HG03103 (cell line): ENCODE results near the gene CACNB2.

ENCODE experiments used
- ATAC-seq: cut with Tn5 transposase; IDR thresholded peaks from one replicate; pipeline ENCODE4 v1.9.1; 2021; ENCODE audit warnings: low read depth; ENCODE audit not compliant: unreplicated experiment

Gene CACNB2

DNA sequence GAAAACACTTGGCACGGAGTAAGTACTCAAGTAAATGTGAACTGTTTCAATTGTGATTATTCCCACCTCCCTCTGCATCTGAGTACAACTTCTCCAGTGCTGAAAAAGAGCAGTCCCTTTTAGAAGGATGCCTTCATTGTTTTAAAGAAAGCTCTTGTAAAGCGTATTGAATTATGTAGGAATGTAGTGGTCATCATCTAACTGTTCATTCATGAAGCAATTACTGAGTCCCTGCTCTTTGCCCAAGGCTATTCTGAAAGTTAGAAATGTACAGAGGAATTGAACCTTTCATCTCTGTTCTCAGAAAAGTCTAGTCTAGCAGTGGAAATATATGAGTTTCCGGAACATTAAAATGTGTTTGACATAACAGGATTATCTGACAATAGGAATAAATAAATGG, 127.8 kb downstream of the CACNB2 start:
- no peak for ATAC-seq

DNA sequence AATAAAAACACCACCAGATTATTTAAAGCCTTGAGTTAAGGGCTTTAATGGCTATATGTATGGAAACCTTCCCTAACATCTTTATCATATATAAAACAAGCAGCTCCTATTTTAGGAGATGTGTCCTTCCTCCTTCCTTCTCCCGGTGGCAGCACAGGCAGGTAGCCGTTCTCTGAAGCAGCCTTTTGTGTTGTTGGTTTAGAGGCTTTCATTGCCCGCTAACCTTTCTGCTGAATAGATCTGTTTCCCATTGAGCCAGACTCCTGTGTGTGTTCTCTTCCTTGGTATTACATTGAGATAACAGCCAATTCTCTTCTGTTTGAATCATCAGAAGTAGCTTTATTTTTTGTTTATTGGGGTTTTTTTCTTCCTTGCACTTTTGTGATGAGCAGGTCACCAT, 131.3 kb downstream of the CACNB2 start:
- ATAC-seq: no peak

DNA sequence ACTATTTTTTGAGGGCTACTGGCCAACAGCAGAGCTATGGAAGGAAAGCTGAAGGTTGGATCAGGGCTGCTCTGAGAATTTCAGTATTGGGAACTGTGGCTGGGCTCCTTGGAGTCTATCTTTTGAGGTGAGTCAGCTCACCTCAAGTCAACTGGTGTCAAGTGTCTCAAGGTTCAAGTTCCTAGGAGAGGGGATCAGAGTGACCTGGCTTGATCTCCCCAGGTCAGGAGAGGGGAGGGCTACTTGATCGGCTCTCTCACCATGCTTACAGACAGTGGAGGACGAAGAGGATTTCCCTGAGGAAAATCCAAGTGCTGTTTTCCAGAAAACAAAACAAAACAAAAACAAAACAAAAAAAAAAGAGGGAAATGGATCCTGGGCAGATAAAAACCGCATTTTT, 132.8 kb downstream of the CACNB2 start:
- ATAC-seq: no peak

DNA sequence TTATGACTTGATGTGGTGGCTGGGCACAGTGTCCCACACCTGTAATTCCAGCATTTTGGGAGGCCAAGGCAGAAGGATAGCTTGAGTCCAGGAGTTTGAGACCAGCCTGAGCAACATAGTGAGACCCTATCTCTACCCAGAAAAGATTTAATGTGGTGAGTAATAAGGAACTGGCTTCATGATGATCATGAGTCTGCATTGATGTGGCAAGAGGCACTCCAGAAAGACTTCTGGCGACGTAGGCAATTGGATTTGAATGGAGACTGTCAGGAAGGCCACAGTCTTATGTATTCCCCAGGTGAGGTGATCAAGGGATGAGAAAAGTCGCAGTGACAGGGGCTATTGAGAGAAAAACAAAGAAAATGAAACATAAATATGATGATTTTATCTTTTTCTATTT, 138.0 kb downstream of the CACNB2 start:
- no peak for ATAC-seq

DNA sequence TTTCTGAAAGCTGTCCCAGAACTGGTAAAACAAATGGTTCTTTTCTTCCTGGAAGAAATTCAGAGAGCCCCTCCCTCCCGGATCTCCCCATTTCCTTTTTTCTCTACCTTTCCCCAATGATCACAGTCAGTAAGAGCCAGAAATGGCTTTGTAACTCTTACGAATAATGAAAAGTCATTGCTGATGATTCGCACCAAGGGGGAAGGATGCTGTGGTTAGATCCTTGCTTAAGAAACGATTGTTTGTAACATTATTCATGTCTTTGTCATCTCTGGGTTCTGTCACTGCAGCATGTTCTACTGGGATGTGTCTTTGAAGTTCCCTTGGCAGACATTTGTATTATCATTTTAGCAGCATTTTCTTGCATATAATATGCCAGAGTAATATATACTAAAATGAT, 138.9 kb downstream of the CACNB2 start:
- ATAC-seq: no peak

DNA sequence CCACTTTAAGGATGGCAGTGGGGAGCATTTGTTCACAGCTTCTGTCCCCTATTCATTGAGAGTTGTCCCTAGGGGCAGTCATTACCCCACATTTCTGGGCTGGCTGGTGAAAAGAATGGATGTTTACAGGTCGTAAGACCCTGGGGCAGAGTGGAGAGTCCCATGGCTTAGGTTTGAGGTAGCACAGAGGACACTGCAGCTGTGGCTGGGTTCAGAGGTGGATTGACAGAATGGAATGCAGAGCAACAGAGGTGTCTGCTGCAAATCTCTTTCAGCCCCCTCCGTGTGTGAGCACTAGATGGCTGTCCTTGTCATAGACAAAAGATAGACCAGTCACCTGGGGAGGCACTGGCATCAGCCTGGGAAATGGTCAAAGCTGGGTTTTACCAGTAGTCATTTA, 141.9 kb downstream of the CACNB2 start:
- ATAC-seq: no peak

DNA sequence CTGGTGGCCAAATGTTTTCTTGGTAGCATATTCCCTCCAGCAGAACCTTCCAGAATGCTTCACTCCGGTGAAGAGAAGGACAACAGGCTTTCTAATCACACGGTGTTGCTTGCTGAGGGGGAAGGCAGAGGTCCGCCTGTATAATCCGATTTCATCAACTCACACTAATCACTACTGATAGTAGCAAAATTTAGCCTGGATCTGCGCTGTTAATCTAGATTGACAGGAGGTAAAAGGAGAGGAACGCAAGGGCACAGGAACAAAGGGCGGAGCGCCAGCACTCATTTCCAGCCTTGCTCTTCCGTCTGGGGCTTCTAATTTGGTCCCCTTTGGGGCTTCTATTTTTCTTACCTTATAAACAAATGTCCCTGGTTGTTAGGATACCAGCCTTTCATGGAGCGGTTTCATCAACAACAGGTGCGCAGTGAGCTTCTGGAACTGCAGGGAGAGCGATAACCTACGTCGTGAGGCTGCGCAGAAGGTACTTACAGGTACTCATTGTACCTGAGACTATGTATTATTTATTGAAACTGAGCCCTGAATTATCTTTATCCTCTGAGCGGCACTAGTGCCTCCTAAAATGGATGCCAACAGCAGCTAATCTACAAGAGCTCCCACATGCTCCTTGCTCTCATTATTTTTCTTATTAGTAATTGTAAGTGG, 150.6 kb downstream of the CACNB2 start:
- no peak for ATAC-seq

DNA sequence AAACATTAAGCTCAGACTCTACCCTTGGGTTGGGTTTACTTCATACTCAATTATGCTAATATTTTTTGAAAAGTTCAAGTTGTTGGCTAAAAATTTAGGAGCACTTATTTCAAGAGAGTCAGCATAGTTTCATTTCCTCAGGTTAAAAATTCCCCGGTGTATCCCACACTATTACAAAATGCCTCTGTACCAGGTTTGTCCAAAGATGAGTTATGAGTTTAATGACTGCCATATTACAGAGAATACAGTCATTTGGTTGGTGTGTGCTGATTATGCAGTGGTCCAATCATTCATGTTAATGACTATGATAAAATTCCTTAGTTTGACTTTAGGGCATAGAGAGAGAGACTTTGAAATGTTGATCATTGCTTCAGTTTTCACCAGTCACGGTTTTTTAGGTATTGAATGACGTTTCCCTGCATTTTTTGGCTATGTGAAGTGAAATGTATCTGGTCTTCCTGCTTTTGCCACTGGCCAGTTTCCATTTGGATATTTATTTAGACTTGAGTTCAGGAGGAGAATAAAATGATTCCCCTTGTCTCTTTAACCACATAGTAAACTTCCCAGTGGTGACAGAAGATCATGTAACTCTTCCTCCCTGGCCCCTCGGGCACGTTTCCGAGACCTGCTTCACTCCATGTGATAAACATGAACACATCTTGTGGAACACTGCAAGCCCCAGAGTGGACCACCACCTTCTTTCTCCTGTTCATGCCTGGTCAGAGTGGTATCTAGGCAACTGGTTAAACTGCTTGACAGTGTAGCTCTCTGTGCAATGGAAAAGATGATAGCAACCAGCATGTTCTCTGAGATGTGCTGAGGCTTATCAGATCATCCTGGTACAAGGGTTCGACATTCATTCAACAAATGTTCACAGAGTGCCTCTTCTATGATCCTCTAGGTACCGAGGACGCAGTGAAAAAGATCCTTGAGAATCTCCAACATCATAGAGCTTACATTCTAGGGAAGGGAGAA, 153.6 kb downstream of the CACNB2 start:
- ATAC-seq: no peak

DNA sequence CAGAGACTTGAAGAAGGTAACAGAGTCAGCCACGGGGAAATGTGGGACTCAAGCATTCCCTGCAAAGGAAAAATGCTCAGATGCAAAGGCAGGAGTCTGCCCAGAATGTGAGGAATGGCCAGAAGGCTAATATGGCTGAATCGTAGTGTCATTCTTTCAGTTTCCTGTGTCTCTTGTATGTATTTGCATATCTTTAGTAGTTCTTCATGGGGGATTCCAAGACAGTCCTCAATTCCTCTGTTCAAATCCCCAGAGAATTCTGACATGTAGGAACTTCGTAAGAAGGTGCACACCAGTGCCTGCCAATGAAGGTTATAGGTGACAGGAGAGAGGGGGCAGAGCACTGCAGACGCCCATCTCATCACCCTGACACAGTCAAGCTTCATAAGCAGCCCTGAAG, 154.4 kb downstream of the CACNB2 start:
- no peak for ATAC-seq

DNA sequence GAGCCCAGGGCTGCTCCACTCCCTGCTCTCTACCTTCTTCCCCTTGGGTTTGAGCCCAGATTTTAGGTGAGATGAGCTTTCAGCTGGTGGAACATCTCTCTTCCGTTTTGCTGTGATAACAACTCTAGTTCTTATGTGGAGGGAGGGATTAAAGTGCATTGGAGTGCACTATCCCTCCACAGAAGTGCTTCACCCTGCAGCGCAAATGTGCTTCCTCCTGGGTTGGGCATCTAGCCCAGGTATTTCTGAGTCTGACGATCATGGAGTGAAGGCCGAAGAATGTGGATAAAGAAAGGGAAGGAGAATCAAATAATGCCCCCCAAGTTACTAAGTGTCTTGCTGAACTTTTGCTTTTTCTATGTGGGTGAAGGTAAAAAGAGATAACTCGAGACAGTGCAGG, 157.4 kb downstream of the CACNB2 start:
- no peak for ATAC-seq

DNA sequence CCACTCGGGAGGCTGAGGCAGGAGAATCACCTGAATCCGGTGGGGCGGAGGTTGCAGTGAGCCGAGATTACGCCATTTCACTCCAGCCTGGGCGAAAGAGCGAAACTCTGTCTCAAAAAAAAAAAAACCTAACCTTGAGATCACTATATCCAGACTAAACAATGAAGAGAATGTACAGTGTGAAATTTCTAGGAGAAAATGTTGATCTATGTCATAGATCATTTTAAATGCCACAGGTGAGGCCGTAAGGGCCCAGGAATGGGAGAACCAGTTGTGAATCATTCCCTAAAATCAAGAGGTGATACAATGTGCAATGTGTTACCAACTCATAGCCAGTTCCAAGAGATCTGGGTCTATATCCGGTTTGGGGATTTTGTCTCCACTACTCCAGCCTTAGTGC, 158.0 kb downstream of the CACNB2 start:
- no peak for ATAC-seq

DNA sequence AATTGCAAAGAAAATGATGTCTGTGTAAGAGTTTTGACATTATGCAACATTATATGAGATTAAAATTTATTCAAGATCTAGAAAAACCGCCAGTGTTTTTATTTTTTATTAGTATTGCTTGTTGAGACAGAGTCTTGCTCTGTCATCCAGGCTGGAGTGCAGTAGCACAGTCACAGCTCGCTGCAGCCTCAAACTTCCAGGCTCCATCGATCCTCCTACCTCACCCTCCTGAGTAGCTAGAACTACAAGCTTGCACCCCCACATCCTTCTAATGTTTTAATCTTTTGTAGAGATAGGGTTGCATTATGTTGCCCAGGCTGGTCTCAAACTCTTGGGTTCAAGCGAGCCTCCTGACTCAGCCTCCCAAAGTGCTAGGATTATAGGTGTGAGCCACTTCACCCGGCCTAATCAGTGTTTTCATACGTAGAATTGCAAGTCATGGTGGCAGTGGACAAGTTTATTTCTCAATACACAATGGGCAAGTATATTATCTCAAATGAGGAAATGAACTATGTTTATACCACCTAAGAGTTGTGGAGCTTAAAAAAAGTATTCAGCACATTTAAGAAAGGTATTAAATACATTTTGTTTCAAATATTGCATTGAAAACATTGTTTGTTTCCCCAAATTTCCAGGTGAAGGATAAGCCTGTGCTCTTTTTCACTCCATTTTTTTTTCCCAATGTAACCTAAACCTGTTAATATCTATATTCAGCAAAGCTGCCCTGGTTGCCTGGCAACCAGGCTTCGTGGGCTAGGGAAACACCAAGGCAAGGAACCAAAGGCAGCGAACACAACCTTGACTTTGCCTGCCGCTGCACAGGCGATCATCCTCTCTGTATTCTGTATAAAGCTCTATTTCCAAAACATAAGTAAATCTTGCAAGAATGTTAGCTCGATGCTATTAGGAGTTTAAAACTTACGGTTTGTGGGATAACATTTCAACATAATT, 163.9 kb downstream of the CACNB2 start:
- ATAC-seq: no peak

DNA sequence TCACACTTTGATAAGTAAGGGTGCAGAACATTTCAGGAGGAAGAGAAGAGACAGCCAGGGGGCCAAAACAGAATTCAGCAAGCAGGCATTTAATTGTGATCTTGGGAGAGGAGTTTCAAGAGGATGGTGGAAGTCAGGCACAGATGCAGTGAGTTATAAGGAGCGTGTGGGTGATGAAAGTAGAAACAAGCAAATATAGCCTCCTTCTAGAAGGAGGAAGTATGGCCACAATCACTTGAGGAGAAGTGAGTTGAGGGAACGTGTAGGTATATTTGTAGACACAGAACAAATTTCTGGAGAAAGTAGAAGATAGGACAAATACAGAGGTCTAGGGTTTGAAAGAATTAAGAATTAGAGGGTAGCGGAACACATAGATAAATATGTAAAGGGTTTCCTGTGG, 165.8 kb downstream of the CACNB2 start:
- no peak for ATAC-seq

DNA sequence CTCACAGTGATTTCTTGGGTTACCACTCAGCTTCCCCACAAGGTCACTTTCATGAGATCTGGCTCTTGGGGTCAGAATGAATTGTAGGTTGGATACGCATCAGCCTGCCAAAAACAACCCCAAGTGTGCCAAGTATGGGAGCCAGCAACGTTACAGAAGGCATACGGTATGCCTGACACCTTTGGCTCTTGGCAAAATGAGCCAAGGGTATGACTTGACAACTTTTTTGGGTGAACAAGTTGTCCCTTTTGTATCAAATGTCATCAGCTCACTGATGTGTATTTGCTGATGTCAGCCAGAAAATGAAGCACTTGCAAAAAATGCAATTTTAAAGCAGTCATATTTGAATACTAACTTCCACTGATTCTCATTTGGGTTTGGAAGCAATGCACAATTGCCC, 168.4 kb downstream of the CACNB2 start:
- no peak for ATAC-seq

DNA sequence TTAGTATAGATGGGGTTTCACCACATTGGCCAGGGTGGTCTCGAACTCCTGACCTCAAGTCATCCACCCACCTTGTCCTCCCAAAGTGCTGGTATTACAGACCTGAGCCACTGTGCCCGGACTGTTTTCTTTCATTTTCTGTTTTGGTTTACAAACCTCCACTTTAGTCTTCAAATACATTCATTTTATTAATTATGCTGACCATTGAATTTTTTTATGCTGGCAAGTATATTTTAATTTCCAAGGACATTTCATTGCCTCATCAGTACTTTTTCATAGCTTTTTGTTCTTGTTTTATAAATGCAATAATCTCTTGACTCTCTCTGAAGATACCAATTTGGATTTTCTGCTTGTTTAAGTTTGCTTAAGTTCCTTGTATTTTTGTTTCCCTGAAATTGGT, 170.5 kb downstream of the CACNB2 start:
- no peak for ATAC-seq

DNA sequence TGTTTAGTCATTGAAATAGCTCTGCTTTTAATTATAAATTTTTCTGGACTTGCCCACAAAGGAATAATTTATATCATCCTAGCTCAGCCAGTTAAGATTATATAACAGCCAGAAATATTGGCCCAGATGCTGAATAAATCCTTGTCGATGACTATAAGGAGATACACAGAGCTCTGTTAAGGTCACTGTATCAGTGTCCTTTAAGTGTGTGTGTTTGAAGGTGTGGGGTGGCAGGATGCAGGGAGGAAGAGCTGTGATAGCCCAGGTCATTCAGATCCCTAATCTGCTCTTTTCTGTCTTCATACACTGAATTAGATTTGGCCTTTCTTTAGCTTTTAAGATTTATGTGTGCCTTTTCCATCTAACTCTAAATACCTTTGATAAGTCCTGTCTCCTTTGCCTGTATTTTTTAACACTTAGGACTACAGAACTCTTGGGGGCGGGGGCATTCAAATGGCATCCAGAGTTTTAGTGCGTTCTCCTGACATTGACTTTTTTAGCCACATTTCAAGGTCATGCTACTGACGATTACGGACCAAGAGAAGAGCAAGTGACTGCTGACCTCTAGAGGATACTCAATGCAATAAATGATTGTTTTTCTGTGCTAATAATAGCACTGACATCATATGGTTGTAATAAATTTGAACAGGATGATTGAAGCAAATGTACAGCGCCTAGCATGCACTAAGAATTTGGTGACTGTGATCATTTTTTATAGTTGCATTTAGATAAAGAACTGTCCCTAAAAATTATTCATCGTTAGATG, 172.3 kb downstream of the CACNB2 start:
- peak; percentile 93 for ATAC-seq

DNA sequence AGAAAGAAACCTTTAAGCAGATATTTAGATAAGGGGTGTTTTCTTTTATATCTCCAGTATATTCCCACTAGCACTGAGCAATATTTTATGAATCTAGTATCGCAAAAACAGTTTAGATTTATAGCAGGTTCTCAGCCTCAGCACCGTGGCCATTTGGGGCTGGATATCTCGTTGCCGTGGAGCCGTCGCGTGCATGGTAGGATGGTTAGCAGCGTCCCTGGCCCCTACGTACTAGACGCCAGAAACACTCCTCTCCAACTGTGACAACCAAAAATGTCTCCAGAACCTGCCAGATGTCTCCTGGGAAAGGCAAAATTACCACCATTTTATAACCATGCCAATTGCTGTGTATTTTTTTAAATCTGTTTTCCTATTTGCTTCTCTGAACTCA, 172.9 kb downstream of the CACNB2 start:
- ATAC-seq: no peak

DNA sequence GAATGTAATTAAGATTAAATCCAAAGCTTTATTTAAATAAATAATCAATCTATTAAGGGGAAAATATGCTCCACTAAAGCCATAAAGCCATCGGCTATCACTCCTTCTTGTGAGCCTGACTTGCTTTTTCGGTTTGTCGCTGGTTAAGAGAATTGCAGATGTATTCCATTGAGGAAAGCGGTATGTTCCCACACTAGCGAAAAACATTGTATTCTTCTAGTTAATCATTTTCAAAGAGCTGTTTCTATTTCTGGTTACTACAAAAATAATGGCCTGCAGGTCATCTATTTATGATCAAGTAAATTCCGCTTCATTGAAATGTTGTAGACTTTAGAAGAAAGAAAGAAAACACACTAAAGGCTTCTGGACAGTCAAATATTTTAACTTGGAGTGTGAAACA, 173.4 kb downstream of the CACNB2 start:
- ATAC-seq: no peak

DNA sequence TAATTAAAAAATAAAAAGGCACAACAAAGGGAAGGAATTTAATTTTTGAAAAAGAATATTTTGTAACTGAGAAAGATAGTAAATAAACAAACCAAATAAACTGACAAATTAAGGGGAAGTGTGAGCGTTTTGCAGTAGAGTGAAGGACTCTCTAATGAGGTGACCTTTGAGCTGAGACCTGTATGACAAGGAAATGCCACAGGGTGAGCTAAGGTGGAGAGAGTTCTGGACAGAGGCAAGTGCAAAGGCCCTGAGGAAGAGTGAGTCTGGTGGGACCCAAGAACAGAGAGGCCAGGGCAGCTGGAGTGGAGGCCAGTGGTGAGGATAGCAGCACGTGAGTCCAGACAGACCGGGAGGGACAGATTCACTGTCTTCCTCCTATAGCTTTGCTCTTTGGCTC, 179.4 kb downstream of the CACNB2 start:
- no peak for ATAC-seq

DNA sequence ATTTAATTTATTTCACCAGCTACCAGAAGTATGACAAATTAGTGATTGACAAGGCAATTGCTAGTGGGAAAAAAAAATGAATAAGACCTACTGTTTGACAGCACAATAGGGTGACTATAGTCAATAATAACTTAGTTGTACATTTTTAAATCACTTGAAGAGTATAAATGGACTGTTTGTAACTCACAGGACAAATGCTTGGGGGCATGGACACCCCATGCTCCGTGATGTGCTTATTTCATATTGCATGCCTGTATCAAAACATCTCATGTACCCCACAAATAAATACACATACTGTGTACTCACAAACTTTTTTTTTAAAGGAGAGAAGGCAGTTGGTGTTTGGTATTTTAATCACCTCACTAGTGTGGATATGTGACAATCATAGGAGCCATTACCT, 181.1 kb downstream of the CACNB2 start:
- no peak for ATAC-seq
